WTC11 (cell line): ENCODE data around the gene OR2A12. TPM values are rescaled to one million over a fixed set of nuclear protein-coding genes. Genes with fewer than 3 reads are reported as not detected.
A peak's percentile ranks its signal among the peaks of the same experiment; 100 is the strongest.

Source experiments
- ATAC-seq: fragments of 200-7000 bp; cut with Tn5 transposase; 2 replicates; pipeline ENCODE4 v1.10.0; 2021; ENCODE audit warnings: mild to moderate bottlenecking, moderate library complexity
- CTCF ChIA-PET: fragments of 300-600 bp; sonication (Branson Sonifier 250); formaldehyde crosslinking; loops from one replicate; lab custom pipeline; 2021; ENCODE audit warnings: antibody characterized with exemption; lab: Charles Lee
- POLR2A ChIA-PET: fragments of 350-600 bp; sonication (Branson Sonifier 250); formaldehyde crosslinking; loops from one replicate; lab custom pipeline; 2021; ENCODE audit warnings: antibody characterized with exemption; lab: Charles Lee
- DNase-seq: peaks from one replicate; pipeline ENCODE4 v3.0.0; 2021; ENCODE audit warnings: low spot score
- H3K27ac Mint-ChIP-seq: 2 replicates; pipeline ENCODE4 v1.8.0; 2021; ENCODE audit warnings: mixed read lengths
- H3K27me3 Mint-ChIP-seq: 2 replicates; pipeline ENCODE4 v1.8.0; 2021; ENCODE audit warnings: low read depth, mild to moderate bottlenecking, moderate library complexity, mixed read lengths
- H3K36me3 Mint-ChIP-seq: 2 replicates; pipeline ENCODE4 v1.8.0; 2021; ENCODE audit warnings: mixed read lengths
- H3K4me1 Mint-ChIP-seq: 2 replicates; pipeline ENCODE4 v1.8.0; 2022; ENCODE audit warnings: mixed read lengths
- H3K4me3 Mint-ChIP-seq: 2 replicates; pipeline ENCODE4 v1.8.0; 2021; ENCODE audit warnings: mild to moderate bottlenecking, moderate library complexity, mixed read lengths
- H3K9me3 Mint-ChIP-seq: 2 replicates; pipeline ENCODE4 v1.8.0; 2021; ENCODE audit warnings: mixed read lengths
- ATF2 ChIP-seq: sonication (generic); formaldehyde crosslinking; IDR thresholded peaks from 2 replicates; pipeline ENCODE4 v1.8.1; 2022; ENCODE audit warnings: low read depth, missing genetic modification reagents, borderline replicate concordance
- ATF3 ChIP-seq: sonication (generic); formaldehyde crosslinking; conservative IDR thresholded peaks from 2 replicates; pipeline ENCODE4 v1.8.1; 2022; ENCODE audit warnings: mild to moderate bottlenecking, missing genetic modification reagents
- CREM ChIP-seq: sonication (generic); formaldehyde crosslinking; IDR thresholded peaks from 2 replicates; pipeline ENCODE4 v1.8.1; 2022; ENCODE audit warnings: mild to moderate bottlenecking, missing genetic modification reagents, moderate library complexity
- E2F4 ChIP-seq: sonication (generic); formaldehyde crosslinking; IDR thresholded peaks from 2 replicates; pipeline ENCODE4 v1.8.1; 2022; ENCODE audit warnings: low read depth, mild to moderate bottlenecking, moderate library complexity, missing genetic modification reagents, borderline replicate concordance
- E2F5 ChIP-seq: sonication (generic); formaldehyde crosslinking; IDR thresholded peaks from 2 replicates; pipeline ENCODE4 v1.8.1; 2022; ENCODE audit warnings: mild to moderate bottlenecking, moderate library complexity, missing genetic modification reagents
- ETV6 ChIP-seq: sonication (generic); formaldehyde crosslinking; IDR thresholded peaks from 2 replicates; pipeline ENCODE4 v1.8.1; 2022; ENCODE audit warnings: mild to moderate bottlenecking, missing genetic modification reagents
- FOXJ3 ChIP-seq: sonication (generic); formaldehyde crosslinking; IDR thresholded peaks from 2 replicates; pipeline ENCODE4 v1.9.0; 2021; ENCODE audit warnings: missing genetic modification reagents, mild to moderate bottlenecking, borderline replicate concordance
- FOXP1 ChIP-seq: sonication (generic); formaldehyde crosslinking; IDR thresholded peaks from 2 replicates; pipeline ENCODE4 v1.8.0; 2022; ENCODE audit warnings: missing genetic modification reagents, mild to moderate bottlenecking, moderate library complexity, borderline replicate concordance
- FOXP4 ChIP-seq: sonication (generic); formaldehyde crosslinking; IDR thresholded peaks from 2 replicates; pipeline ENCODE4 v1.8.0; 2022; ENCODE audit warnings: mild to moderate bottlenecking, missing genetic modification reagents
- IRF1 ChIP-seq: sonication (generic); formaldehyde crosslinking; IDR thresholded peaks from 2 replicates; pipeline ENCODE4 v1.8.0; 2023; ENCODE audit warnings: missing genetic modification reagents
- KAT7 ChIP-seq: sonication (generic); formaldehyde crosslinking; IDR thresholded peaks from 2 replicates; pipeline ENCODE4 v1.8.1; 2023; ENCODE audit warnings: missing genetic modification reagents, mild to moderate bottlenecking, borderline replicate concordance
- MXD4 ChIP-seq: fragments of 250-450 bp; sonication (Bioruptor Pico); IDR thresholded peaks from 2 replicates; pipeline ENCODE4 v1.8.0; 2021; ENCODE audit warnings: mild to moderate bottlenecking, moderate library complexity, borderline replicate concordance
- MYBL2 ChIP-seq: sonication (generic); formaldehyde crosslinking; IDR thresholded peaks from 2 replicates; pipeline ENCODE4 v1.8.1; 2023; ENCODE audit warnings: mild to moderate bottlenecking, moderate library complexity, missing genetic modification reagents
- OVOL2 ChIP-seq: fragments of 250-450 bp; sonication (Bioruptor Pico); IDR thresholded peaks from 2 replicates; pipeline ENCODE4 v1.9.0; 2021; ENCODE audit warnings: mild to moderate bottlenecking, borderline replicate concordance
- PREB ChIP-seq: sonication (generic); formaldehyde crosslinking; IDR thresholded peaks from 2 replicates; pipeline ENCODE4 v1.8.1; 2022; ENCODE audit warnings: mild to moderate bottlenecking, missing genetic modification reagents, moderate library complexity, borderline replicate concordance
- SOX15 ChIP-seq: fragments of 250-450 bp; sonication (Bioruptor Pico); IDR thresholded peaks from 2 replicates; pipeline ENCODE4 v1.9.0; 2021; ENCODE audit warnings: mild to moderate bottlenecking
- USF2 ChIP-seq: sonication (generic); formaldehyde crosslinking; IDR thresholded peaks from 2 replicates; pipeline ENCODE4 v1.8.1; 2023; ENCODE audit warnings: mild to moderate bottlenecking, missing genetic modification reagents, moderate library complexity
- ZNF512 ChIP-seq: sonication (generic); formaldehyde crosslinking; IDR thresholded peaks from 2 replicates; pipeline ENCODE4 v1.8.1; 2022; ENCODE audit warnings: missing genetic modification reagents, borderline replicate concordance
- total RNA-seq: library from RNA; stranded (reverse); gene quantifications from 3 replicates; pipeline ENCODE4 v1.2.3, GENCODE V29; 2021

OR2A12 gene
- total RNA-seq, 1 experiment from 2014 or later, result not detected

- ChIA-PET POLR2A (no interaction called here), CTCF (interaction anchor here (0.6 to 1.8 kb wide), 2 partner anchors 10 to 558 kb away, joined by 4 to 8 read pairs; no protein-coding TSS in a partner anchor)
- Mint-ChIP-seq H3K9me3 (peaks cover 6% of the 10 kb centered on the region), H3K27ac (no peak overlapping the region), H3K36me3 (peaks cover 4% of the 10 kb centered on the region), H3K4me3 (no peak overlapping the region), H3K4me1 (no peaks in the 10 kb centered on the region), H3K27me3 (no peaks in the 10 kb centered on the region)
- TF ChIP-seq MXD4 (CRISPR knock-in tag), result no peak
- TF ChIP-seq ZNF512 (CRISPR knock-in tag), result no peak
- no peak for TF ChIP-seq MYBL2 (CRISPR knock-in tag)
- TF ChIP-seq CREM (CRISPR knock-in tag), result no peak
- no peak for TF ChIP-seq E2F4 (CRISPR knock-in tag)
- TF ChIP-seq FOXP4 (CRISPR knock-in tag), result no peak
- TF ChIP-seq SOX15 (CRISPR knock-in tag), result no peak
- no peak for TF ChIP-seq FOXJ3 (CRISPR knock-in tag)
- no peak for TF ChIP-seq OVOL2 (CRISPR knock-in tag)
- no peak for TF ChIP-seq USF2 (CRISPR knock-in tag)
- no peak for TF ChIP-seq PREB (CRISPR knock-in tag)
- TF ChIP-seq IRF1 (CRISPR knock-in tag), result no peak
- TF ChIP-seq ATF3 (CRISPR knock-in tag), result no peak
- no peak for TF ChIP-seq KAT7 (CRISPR knock-in tag)
- no peak for TF ChIP-seq ATF2 (CRISPR knock-in tag)
- TF ChIP-seq FOXP1, result no peak
- no peak for TF ChIP-seq E2F5
- TF ChIP-seq ETV6 (CRISPR knock-in tag), result no peak
- DNase-seq (no peak), ATAC-seq (peak; percentile 84)
Observed at GRCh38 chr7:144118341-144118740, 32.3 kb downstream of the OR2A12 start.
